Measurements from ENCODE around the gene DYNLT4.
A peak's percentile ranks its signal among the peaks of the same experiment; 100 is the strongest.
"Not testable (repeated sequence)": the region's sequence is repeated elsewhere in the genome, so short reads cannot be mapped to it uniquely, and the experiment has no call there.

The DYNLT4 gene, protein sequence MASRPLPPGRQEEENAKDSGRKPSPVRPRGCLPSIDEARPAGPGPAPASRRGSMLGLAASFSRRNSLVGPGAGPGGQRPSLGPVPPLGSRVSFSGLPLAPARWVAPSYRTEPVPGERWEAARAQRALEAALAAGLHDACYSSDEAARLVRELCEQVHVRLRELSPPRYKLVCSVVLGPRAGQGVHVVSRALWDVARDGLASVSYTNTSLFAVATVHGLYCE

DNA sequence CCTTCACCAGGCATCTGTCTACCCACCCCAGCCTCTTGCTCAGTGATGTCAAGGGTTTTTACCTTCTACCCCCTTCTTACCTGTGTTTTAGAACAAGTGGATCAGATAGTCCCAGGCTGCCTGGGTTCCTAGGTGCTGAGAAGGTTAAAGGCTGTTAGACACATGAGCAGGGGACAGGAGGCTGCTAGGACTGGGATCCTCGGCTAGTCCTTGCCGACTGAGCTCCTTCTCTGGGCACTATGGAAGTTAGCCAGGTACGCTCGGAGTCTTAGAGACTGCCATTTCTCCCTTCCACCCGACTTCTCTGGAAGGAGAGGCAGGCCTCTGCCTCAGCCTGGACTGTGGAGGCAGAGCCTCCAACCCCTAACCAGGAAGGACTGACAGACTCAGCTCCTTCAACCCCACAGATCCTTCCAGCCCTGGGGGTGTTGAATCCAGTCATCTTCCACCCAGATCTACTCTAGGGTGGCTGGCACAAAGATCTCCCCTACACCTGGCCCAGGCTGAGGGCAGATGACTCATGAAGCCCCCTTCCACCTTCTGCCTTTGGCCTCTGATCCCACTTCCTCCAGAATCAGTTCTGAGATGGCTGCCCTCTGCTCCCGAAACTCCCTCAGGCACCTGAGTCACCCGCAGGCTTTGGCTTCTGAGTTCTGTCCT is at the start of gene DYNLT4:
TSS of gene DYNLT4 (minus strand) at position 648 of the 660 bp plus-strand sequence. CDS start 683 bp downstream, outside the sequence.
- DNase-seq, result no peak

DNA sequence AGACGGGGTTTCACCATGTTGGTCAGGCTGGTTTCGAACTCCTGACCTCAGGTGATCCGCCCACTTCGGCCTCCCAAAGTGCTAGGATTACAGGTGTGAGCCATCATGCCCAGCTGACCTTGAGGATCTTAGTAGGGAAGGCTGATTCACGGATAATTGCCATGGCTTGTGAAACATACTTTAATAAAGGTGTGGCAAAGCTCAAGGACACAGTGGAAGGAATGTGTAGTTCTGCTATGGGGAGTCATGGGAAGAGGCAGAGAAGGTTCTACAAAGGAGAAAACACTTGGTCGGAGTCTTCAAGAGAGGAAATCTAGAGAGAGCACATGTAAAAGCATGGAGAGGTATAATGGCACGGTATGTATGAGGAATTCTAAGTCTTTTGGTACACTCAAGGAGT is 48.6 kb upstream of the DYNLT4 start:
- no peak for DNase-seq

DNA sequence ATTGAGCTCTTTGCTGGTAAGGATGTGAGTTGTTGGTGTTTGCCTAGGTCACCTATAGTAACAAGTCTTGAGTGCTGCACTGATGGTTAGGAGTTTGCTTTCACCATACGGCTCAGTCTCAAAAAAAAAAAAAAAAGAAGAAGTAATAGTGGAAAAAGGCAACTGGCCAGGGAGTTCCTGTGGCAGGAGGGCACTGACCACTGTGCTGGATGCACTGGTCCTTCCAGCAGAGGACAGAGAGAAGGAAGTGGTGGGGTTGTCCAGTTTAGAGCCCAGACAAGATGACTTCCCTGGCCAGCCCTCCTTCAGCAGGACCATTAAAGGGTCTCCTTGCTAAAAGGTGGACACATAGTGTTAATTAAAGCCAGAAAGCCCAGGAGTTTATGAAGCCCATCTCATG is 47.8 kb upstream of the DYNLT4 start:
- DNase-seq, result peak in 1 of 58 donors; percentile 5

DNA sequence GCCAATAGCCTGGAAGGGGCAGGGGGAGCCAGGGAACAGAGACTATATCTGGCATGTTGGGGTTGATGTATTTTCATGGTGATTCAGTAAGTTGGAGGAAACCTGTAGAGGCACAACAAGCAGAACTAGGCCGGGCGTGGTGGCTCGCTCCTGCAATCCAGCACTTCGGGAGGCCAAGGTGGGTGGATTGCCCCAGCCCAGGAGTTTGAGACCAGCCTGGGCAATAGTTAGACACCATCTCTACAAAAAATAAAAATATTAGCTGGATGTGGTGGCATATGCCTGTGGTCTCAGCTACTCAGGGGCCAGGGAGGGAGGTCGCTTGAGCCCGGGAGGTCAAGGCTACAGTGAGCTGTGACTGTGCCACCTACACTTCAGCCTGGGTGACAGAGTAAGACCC is 46.0 kb upstream of the DYNLT4 start:
- DNase-seq, result no peak

DNA sequence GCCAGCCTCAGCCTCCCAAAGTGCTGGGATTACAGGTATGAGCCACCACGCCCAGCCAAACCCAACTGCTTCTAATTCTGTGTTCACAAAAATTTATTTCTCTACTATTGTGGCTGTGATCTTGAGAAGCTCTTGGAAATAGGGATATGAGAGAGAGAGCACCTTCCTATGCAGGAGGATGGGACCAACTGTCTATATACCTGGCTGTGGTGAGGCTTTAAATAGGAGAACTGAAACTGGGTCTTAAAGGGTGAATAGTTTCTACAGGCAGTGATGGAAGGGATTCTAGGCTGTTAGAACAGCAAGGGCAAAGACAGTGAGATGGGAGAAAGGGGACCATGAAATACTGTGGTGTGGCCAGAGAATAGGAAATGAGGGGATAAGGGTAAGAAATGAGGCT is 44.2 kb upstream of the DYNLT4 start:
- DNase-seq, result no peak

DNA sequence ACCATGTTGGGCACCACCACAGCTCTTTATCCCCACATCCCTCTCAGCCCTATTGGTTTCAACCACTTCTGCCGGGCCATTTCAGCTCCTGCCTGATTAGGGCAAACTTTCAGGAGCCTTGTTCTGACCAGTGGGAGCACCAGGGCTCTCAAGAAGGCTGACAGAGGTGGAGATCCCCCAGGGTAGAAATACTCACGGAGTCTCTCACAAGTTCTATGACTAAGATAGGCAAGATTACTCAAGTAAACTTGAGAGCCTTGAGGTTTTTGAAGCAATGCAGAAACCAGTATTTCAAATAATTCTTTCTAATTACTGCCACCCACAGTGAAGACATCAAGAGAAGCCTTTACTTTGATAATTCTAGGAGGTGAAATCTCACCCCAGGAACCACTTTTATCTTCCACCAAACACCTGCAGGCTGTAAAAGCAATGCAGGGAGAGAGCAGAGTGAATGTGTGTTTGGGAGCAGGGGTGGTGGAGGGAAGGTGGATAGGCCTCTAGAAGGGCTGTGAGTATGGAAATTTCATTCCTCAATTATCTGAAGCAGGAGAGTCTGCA is 42.5 kb upstream of the DYNLT4 start:
- DNase-seq, result no peak

DNA sequence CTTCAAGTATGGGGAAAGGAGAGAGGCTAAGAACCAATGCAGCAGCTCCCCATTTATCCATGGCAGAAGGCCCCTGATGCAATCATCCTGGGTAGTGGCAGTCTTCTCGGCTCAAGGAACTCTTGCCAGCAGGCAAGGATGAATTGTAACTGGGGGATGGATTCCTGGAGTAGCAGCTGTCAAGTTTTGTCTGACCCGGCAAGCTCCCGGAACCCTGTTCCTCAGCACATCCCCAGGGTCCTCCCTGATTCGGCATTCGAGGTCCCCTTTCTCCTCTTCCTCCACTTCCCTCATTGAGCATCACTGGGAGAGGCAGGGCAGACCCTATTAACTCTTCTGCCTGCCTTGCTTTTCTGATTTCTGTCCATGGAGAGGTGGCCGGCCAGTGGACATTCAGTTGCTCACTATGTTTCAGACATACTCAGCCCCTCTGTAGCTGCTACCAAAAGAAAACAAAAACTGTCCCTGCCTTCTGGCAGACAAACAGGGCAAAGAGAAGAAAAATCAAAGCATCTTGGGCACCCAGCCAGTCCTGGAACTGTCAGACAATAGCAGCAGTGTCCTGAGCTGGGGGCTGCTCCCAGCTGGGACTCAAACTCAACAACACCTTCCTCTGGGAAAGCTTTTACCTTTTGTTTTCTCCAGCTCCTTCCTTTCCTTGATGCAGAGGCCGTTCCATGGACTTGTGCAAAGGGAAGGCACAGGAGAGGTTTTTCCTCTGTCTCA is 41.5 kb upstream of the DYNLT4 start:
- DNase-seq, result peak in 29 of 58 donors; percentile 8 to 79 (median 26)

DNA sequence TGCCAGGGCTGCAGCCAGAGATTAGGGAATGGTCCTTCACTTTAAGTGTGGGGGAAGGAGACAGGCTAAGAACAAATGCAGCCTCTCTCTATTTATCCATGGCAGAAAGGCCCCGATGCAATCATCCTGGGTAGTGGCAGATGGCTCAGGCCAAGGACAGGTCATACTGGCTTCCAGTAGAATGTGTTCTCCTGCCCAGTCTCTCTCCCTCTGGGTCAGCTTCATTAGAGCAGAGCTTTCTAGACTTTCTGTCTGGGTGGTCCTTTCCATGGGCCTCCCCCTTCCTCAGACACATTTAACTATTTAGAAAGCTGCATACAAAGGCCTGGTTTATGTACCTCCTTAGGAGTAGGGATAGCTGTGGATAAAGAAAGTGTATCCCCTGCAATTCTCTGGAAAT is 40.7 kb upstream of the DYNLT4 start:
- DNase-seq, result no peak

DNA sequence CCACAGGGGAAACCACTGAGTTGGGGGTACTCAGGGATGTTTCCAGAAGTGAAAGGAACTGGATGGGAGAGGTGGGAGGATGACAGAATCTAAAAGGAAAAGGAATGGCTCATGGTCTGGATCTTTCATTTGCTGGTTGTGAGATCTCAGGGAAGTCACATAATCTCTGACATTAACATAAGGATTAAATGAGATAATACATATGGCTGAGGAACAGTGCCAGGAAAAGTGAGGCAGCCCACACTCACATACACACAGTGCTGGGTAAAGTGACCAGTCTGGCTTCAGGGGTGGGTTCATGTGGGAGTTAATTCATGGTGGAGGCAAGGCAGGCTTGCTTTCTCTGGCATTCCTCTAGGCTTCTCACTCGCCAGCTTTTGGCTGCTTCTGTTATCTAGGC is 39.8 kb upstream of the DYNLT4 start:
- no peak for DNase-seq

DNA sequence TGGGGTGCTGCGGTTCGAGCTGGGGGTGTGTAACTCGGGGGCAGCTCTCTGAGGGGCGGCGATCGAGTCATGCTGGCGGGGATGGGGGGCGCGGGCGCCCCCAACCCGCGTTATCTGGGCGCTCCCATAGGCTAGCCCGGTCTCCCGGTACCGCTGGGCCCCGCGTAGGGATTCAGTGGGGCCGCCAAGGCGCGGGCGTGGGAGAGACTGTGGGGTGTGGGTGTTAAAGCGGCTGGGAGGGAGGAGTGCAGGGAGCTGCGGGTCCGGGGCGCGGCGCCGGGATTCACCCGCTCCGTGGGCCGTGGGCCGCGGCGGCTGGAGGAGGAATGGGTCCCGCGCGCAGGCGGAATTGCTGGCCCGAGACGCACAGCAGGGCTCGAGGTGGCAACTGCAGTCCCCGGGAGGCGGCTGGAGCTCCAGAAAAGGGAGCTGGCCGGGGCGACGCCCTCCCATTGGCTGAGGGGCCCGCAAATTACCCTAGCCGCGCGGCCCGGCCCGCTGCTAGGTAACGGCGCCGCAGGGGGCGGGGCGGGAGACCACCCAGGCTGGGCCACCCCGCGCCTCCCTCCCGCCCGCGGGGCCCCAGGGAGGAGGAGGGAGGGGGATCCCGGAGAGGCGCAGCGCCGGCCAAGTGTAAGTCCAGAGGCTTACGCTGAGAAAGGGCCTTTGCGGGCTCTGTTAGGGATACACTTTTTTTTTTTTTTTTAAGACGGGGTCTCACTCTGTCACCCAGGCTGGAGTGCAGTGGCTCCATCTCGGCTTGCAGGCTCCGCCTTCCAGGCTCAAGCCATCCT is 35.9 kb upstream of the DYNLT4 start, which contains the start of gene PTCH2:
TSS of gene PTCH2 (minus strand) at position 392 of the 794 bp plus-strand sequence. CDS start at position 71, 321 bp downstream.
- DNase-seq, result peak in 55 of 58 donors; percentile 10 to 79 (median 52)

DNA sequence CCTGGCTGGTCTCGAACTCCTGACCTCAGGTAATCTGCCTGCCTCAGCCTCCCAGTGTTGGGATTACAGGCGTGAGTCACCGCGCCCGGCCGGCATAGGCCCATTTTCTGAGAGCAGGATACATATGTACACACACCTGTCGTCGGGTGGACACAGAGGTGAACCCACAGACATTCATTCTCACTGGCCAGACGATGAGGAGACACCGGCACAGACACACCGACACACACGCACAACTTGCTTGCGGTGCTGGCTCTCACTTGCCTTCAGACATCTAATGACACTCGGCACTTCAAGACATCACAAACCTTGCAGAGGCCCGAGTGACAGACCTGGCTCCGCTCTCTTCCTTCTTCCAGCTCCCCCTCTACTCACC is 35.3 kb upstream of the DYNLT4 start:
- DNase-seq, result peak in 5 of 58 donors; percentile 20 to 67 (median 40)

DNA sequence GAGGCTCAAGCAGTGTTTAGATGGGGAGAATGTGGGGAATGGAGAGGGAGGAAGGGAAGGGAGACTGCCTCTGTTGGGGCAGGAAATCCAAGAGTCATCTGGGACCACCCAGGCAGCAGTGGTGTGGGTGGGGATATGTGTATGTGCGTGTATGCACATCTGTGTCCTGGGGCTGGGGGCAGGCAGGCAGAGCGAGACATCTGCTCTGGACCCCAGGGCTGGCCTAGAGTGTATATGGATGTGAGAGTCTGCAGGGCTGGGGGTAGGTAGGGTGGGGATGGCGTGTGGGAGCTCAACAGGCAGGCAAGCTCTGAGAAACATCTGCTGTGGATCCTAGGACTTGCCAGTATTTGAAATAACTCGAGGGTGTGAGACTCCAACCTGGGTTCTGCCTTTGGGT is 32.4 kb upstream of the DYNLT4 start:
- DNase-seq, result peak in 8 of 58 donors; percentile 2 to 29 (median 18)

DNA sequence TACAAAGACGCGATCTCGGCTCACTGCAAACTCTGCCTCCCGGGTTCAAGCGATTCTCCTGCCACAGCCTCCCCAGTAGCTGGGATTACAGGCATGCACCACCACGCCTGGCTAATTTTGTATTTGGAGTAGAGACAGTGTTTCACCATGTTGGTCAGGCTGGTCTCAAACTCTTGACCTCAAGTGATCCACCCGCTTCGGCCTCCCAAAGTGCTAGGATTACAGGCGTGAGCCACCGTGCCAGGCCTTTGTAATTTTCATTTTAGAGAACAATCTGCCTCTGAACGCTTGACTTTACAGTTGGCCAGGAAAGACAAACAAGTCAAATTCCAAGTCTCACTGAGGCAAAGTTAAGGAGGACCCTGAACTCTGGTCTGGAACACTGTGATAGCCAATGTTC is 31.1 kb upstream of the DYNLT4 start:
- not testable (repeated sequence) for DNase-seq

DNA sequence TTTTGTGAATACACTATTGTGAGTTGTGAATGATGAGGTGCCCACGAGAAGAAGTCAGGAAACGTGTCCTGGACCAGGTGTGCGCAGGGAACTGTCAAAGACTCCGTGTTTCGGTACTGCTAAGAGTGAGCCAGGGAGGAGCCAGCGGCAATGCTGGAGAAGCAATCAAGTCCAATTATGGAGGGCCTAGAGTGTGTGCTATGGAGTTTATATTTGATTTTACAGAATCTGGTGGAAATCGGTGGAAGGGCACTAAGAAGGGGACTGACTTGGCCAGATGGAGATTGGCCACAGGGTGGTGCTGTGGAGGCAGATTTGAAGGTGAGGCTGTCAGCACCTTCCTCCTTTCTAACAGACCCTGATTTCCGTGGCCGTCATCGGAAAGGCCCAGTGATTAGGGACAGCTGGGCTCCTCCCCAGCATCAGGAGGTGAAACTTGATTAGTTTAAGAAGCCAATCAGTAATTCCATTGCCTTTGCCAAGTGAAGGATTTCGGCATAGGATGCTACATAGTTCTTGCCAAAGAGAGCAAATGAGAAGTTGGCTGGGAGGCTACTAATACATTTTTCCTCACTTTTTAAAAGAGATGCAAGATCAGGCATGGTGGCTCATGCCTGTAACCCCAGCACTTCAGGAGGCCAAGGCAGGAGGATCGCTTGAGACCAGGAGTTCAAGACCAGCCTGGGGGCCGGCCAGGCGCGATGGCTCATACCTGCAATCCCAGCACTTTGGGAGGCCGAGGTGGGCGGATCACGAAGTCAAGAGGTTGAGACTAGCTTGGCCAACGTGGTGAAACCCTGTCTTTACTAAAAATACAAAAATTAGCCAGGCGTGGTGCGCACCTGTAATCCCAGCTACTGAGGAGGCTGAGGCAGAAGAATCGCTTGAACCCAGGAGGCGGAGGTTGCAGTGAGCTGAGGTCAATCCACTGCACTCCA is 28.9 kb upstream of the DYNLT4 start:
- DNase-seq, result peak in 53 of 58 donors; percentile 8 to 86 (median 57)

DNA sequence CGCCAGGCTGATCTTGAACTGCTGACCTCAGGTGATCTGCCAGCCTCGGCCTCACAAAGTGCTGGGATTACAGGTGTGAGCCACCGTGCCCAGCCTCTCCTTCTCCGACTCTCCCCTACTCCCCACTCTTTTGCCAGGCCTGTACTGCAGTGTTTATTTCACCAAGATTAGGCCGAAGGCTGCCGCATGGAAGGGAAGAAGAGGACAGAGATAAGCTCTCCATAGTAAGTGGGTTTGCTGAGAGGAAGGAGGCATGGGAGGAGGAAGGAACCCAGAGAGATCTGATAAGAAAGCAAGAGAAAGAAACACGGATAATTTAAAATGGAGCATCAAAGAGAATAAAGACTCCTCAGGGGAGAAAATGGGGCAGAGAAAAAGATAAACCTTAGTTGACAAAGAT is 27.2 kb upstream of the DYNLT4 start:
- DNase-seq, result no peak

DNA sequence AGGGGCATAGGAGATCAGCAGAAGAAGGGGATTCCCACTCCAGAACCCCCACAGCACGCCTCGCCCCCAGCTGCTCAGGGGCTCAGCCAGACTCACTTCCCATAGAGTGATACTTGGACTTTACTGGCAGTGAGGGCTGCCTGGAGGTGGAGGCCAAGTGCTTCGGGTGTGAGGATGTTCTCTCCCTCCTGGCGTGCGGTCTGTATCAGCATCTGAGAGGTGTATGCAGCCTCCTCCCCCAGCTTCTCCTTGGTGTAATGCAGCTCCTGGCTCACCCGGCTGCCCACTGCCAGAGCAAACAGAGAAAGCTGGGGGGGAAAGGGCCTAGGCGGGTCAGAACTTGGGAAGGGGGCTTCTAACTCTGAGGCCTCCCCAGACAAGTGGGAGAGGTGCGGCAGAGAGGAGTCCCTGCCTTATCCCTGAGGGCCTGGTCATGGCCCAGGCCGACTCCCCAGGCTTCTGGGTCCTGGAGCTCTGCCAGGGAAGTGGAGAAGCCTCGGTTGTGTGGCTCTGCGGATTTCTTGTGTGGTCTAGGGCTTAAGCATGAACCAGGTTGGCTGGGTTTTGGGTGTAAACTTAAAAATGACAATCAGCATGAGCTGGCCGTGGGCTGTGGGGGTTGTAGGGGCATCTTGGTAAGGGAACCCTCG is 25.0 kb upstream of the DYNLT4 start:
- DNase-seq, result no peak

DNA sequence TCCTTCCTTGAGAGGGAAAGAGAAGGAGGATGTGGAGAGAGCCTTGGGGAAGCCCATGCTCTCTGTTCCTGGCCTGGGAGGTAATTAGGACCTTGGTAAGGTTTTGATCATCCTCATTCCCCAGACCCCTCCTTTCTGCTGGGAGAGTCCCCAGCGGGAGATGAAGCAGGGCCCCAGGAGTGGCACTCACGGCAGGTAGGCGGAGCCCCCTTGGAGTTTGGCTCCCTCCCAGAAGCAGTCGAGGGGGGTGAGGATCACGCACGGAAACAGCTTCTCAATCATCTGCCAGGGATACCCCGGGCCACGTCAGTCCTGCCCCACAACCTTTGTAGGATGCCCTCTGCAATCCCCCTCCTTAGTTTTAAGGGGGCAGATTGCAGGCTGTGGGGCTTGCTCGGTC is 24.4 kb upstream of the DYNLT4 start:
- no peak for DNase-seq

DNA sequence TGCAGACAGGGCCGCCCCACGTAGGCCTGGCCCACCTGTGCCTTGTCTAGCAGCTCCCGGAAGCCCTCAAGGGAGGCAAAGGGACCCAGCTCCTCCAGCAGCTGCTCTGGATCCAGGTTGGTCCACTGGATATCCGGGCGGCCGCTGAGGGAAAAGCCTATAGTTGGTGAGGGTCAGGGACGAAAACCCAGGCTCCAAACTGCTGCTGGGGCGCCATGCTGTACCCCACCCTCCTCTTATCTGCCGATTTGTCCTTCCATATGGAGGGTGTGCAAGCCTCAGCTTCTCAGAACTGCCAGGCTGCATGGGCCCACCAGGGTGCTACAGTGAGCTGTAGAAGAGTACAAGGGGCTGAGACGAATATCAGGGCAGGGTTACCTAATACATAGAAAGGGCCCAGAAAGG is 23.8 kb upstream of the DYNLT4 start:
- no peak for DNase-seq

All from anterior cingulate cortex (tissue), 58 donors.